ENCODE data around the gene SENP1.

The SENP1 gene

DNA sequence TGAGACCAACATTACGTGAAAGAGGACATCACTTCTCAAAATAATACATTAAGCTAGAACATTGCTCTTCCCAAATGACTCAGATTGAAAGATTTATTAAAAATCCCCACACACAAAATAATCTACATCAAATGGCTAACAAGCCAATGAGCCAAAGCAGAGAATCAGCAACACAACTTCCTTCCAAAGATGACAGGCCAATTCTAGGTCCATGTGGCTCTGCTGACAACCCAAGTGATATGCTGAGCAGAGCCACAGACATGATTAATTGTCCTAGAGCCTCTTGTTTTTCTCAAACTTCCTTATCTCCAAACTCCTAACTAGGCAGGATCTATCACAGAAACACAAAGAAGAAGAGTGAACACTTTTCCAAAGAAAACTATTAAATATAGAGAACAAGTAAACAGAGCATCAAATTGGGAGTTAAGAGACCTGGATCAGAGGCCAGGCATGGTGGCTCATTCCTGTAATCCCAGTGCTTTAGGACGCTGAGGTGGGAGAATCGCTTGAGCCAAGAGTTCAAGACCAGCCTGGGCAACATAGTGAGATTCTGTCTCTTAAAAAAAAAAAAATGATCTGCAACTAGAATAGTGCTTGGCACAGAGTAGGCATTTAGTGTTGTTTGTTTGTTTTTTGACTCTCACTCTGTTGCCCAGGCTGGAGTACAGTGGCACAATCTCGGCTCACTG, 38.5 kb downstream of the SENP1 start:
- no peak for DNase-seq (ENCODE audit: low spot score)

DNA sequence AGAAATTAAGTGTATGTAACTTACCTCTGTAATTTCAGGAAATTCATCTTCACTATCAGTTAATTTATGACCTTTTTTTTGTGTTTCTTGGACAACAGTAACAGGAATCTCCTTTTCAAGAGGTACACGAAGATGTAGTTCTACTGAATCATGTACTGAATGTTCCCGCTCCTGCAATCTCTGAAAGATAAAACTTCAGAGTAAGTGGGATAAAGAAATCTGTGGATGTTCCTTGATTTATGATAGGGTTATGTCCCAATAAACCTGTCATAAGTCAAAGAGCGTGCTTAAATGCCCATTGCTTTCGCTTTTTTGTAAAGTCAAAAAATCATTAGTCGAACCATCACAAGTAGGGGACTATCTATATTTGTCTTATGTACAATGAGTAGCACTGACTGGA, 40.8 kb downstream of the SENP1 start:
- DNase-seq (ENCODE audit: low spot score), result no peak

DNA sequence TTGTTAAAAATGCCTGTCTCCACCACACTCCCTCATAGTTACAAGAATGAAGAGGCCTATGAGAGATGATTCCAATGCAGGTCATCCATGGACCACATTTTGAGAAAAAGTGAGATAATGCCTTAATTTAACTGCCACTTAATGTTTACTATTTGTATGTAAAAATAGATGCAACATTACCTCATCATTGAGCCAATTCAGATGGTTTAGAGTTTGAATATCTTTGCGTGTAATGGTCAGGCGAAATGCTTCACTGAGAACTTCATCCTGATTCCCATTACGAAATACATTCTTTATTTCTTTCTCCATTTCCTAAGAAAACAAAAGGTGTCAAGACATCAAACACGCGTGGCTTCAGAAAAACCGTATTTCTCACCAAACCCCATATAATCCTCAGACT, 42.3 kb downstream of the SENP1 start:
- DNase-seq (ENCODE audit: low spot score), result no peak

DNA sequence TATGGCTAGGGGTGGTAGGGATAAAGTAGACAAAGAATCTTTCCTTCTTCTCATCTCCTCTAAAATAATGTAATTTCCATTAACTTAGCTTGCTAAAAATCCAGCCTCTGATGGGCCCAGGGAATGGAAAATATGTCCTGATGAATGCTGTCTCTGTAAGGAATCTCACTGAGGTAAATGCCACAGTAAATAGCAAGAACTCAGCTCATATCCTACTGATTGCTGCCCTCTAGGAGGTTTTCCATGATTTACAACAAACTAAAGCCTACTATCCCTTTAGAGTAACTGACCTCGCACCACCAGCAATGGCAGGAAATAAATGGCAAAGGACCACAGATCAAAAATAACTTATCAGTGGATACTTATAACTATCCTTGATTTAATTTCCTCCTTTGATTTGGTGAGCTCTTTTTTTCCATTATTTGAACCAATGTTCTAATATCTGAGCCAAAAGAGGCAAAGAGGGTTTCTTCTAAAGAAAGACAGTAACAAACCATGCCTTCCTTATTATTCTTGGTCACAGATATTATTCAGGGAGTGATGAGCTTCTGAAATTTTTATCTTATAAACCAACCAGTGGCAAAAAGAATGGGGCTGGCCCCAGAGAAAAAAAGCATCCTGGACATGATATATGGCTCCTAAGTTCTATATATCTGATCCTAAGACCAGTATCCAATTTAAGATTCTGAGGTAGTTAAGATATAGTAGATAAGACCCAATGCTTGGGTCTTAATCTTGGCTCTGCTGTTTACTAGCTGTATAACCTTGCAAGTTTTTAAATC, 43.8 kb downstream of the SENP1 start:
- DNase-seq (ENCODE audit: low spot score), result peak; percentile 23

DNA sequence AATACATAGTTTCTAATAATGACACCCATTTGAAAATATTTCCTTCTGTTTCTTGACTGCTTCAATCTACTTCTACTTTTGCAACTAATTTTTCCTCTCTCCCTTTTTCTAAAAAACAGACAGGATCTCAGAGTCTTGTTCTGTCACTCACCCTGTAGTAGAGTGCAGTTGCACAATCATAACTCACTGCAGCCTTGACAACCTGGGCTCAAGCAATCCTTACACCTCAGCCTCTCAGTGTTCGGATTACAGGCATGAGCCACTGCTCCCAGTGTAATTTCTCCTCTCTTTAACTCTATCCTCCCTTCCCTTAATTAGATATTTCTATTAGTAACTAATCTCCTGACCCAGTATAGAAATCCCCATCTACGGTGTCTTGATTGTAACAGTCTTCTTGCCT, 45.4 kb downstream of the SENP1 start:
- DNase-seq (ENCODE audit: low spot score), result no peak

DNA sequence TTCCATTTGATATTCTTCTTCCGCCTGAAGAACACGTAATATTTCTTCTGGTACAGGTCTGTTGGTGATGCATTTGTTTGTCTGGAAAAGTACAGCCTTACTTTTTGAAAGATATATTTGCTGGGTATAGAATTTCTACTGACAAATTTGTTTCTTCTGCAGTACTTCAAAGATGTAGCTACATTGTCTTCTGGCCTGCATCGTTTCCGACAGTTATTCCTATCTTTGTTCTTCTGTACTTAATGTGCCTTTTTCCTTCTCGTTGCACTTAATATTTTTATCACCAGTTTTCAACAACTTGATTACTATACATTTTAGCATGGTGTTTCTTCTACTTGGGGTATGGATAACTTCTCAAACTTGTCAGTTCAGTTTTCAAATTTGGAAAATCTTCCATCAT, 47.1 kb downstream of the SENP1 start:
- DNase-seq (ENCODE audit: low spot score), result no peak

DNA sequence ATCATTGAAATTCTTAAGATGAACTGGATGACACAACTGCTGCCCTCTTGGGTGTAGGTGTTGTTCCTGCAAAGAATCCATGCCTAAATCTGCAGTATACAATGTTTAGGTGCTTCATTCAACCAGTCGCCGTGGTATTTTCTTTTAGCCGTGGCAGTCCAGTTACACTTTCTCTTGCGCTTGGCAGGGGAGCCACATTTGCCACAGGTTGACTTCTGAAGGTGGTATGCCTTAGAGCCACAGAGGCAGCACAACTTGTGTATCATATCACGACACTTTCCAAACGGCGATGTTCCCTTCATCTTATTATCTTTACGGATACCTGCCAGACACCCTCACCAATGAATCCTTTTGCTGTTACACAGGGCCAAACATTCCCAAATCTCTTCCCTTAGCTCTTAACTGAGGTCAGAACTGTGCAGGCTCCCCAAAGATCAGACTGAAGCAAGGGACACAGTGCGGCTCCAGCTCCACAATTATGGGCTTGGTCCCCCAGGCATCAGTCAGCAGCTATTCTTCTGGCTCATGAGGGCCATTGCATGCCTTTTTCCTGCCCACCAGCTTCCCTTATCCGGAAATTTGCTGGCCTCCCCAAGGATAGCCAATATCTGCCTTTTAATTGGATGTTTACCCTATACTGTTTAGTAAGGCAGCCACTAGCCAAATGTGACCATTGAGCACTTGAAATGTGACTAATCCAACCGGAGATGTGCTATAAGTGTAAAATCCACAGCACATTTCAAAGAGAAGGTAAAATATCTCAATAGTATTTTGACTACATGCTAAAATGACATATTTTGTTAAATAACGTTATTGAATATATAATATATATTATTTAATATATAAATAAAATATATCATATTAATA, 50.7 kb downstream of the SENP1 start:
- no peak for DNase-seq (ENCODE audit: low spot score)

DNA sequence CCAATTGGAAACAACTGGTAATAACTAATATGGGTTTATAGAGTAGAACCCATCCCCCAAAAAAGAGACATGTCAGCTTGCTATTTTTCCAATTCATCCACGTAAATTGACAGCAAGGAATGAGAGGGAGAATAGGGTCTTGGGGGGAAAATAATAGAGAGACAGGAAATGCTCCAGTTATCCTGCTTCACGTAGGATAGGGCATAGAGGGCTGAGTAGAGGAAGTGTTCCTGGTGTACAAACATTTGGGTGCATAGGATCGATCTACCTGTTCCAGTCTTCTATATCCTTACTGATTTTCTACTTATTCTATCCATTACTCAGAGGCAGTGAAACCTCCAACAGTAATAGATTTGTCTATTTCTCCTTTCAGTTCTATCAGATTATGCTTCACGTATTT, 52.0 kb downstream of the SENP1 start:
- no peak for DNase-seq (ENCODE audit: low spot score)

DNA sequence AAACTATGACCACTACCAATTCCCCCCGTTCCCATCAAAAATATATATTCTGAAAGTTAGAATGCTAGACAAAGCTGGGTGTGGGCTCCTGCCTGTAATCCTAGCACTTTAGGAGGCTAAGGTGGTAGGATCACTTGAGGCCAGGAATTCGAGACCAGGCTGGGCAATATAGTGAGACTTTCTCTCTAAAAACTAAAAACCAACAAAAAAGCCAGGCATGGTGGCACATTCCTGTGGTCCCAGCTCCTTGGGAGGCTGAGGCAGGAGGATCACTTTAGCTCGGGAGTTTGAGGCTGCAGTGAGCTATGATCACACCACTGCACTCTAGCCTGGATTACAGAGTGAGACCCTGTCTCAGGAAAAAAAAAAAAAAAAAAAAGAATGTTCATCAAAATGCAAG, 52.8 kb downstream of the SENP1 start:
- no peak for DNase-seq (ENCODE audit: low spot score)

DNA sequence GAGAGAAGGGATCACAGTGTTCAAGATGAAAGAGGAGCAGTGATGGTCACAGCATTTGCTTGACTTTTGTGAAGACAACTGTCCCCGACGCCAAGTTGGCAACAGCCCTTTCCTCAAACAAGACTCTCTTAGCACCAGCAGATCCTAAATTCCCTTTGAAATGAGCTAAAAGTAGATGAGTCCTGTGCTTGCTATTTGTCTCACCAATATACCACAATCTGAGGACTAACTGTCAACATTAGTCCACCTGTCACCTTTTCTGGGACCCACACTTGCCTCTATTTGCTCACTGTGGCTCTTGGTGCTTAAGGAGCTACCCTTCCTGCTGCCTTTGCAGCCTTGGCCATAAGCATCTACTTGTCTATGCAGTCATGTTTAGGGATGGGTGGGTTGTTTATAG, 54.2 kb downstream of the SENP1 start:
- no peak for DNase-seq (ENCODE audit: low spot score)

DNA sequence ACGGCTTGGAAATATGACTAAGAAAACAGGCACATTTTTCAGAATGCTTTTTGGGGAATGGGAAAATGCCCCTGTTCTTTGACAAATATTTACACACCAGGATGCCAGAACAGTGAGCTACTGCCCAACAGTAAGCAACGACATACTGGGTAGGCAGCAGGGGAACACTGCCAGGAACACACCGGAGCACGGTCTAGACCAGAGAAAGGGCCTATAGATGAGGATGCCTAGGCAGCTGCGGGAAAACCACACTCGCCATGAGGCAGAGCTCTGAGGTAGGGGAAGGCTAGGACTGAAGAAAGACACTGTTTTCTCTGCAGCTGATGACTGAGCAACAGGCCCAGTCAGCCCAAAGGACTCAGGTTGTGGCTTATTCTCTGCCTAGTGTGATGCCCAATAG, 55.7 kb downstream of the SENP1 start:
- no peak for DNase-seq (ENCODE audit: low spot score)

DNA sequence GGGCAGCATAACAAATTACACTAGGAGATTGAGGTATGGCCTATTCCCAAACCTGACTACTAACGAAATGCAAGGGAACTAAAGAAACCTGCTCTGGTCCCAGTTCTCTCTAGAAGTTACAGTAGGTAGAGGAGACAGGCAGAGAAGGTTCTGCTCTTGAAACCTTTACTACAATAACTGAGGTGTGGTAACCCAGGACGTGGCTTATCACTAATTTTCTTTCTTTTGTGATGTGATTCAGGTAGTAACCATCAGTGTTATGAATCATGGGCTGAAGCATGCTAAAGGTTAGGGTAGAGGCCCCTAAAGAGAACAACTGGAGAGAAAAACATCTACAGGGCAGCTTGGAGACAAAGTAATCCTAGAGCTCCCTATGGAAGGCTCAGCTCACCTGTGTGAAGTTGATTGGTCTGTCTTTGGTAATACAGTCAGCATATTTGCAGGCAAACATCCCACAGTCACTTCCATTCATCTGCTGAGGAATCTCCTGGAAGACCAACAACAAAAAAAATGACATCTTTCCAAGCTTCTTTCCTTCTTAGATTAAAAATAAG, 59.8 kb downstream of the SENP1 start:
- no peak for DNase-seq (ENCODE audit: low spot score)

DNA sequence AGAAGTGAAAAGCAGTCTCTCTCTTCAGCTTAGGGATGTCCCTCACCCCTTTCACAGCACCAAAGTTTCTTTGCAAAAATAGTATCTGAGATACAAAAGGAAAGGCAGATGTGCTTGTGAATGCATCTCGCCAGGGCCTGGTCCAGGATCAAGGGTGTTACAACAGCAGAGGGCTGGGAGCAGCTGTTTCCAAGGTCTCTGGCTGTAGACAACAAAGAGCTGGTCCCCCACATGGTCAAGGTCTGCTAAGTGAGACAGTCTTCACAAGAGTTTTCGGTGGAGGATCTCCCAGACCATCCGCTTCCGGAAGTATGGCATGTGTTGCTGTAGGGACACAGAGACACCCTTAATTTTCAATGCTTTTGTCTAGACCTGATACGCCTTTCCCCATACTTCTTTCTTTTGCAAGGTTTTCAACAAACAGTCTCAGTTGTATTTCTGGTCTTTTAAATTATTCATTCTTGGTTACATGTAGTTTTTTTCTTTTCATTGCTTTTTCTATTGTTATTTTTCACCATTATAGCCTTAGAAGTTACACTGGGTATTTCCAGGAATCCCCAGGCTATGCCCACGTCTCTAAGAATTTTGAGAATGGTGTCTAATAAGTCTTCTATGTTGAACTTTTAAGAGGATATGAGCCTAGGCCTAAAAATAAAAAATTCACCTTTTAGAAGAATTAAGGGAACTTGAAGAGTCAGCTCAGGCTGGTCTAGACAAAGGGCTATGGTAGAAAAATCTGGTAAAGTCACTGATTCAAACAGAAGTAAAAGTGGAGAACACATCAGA, 60.6 kb downstream of the SENP1 start:
- no peak for DNase-seq (ENCODE audit: low spot score)

DNA sequence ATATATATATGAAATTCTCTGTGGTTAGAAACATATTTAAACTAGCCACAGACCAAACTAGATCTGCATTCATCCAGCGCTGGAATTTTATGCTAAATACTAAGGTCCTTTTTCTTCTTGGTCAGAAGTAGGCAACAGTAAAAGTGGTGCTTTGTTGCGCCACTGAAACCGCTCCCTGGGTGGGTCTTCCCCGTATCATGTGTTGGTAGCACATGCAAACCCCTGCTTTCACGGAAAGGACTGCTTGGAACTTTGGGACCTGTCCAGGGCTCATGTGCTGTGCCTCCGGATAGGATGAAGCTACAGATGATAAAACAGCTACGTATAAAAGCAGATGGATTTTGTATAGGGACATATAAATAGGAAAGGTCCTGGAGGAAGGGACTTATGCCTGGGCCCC, 61.5 kb downstream of the SENP1 start:
- no peak for DNase-seq (ENCODE audit: low spot score)

DNA sequence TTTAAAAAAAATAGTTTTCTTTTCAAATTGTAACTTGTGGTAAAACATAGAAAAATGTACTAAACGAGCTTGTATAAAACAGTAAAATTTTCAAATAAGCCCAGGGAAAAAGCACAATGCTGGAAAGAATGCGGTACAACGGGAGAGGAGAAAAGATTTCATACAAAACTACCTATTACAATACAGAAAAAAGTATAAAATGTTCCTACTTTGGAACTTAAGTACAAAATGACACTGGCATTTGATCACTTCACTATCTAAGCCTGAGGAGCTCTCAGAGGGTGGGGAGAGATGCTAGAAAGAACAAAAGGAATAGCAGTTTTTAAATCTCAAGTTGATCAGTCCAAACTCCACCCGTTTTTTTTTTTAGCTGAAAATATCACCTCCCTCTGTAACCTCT, 62.1 kb downstream of the SENP1 start:
- no peak for DNase-seq (ENCODE audit: low spot score)

DNA sequence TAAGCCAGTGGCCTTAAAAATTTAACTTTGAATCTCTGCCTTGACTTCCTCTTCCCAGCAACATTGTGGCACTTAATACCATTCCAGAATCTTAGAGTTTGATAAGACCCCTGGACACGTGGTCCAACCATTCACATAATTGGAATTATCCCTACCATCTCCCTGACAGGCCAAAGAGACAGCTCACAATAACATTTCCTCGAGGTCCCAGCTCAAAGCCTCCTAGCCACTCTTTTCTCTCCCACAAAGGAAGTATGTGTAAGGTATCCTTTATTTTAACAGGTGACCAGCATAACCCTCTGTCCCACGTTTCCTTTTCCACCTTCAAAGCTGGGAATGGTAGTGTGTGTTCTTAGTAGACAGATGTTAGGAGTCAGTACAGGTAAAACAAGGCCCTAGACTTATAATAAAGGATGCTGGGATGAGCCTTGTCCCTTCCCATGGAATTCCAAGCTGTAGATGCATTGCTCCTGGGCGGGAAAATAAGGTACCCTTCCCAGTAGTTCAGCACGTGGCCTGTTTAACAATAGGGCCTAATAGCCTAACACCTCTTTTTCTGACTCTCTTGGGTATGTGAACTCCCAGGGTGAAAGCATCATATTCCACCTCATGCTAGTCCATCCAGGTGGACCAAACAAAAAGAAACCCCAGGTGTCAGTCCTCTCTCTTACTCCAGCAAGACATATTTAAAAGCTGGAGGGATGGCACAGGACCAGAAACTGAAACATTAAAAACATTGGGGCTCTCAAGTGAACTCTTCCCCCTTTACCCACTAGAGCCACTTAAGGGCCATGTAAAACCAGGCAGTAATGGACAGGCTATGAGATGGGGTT, 64.1 kb downstream of the SENP1 start:
- DNase-seq (ENCODE audit: low spot score), result no peak

DNA sequence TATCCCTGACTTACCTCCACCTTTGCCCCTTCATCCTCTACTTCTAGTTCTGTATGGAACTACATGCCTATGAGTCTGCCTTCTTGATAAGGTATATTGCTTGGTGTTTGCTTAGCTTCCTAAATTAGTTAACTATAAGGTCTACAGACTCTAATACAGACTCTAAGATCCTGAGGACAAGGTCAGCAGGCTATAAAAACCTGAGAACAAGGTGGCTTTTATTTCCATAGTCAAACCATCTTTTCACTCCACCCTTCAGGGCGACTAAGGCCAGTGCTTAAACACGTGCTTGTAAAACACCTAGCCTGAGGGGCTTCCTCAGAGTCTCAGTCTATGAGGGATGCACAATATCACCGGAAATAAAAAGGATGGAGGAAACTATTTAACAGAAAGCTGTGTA, 65.5 kb downstream of the SENP1 start:
- no peak for DNase-seq (ENCODE audit: low spot score)

DNA sequence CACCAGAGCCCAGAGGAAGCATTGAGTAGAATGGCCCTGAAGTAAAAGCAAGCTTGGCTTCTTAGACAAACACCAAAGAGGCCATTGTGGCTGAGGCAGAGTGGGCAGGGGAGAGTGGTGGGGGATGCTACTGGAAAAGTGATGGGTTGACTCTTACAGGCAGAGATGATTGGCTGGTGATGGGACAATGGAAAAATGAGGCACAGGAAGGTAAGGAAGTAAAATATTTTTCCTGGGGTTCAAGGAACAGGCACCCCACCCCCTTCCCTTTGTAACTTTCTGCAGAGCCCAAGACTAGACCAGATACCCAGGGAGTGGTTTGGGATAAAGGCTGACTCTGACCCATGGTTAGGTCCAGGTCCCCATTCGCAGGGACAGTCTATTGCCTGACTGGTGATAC, 66.7 kb downstream of the SENP1 start:
- no peak for DNase-seq (ENCODE audit: low spot score)

DNA sequence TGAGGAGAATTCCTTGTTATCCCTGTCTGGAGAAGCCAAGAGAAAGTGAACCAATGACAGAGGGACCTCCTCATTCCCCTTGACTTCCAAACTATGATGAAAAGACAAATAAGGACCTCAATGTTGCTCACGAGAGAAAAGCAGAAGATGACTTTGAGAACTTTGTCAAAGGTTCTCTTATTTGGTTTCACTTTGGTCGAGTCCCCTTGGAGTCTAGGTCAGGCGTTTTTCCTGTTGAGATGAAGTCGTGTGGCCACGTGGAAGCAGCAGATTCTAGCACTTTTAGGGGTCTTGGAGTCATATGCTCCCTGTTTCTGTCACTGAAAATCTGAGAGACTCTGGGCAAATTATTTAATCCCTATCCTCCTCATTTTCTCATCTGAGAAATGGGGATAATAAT, 67.8 kb downstream of the SENP1 start:
- DNase-seq (ENCODE audit: low spot score), result no peak

DNA sequence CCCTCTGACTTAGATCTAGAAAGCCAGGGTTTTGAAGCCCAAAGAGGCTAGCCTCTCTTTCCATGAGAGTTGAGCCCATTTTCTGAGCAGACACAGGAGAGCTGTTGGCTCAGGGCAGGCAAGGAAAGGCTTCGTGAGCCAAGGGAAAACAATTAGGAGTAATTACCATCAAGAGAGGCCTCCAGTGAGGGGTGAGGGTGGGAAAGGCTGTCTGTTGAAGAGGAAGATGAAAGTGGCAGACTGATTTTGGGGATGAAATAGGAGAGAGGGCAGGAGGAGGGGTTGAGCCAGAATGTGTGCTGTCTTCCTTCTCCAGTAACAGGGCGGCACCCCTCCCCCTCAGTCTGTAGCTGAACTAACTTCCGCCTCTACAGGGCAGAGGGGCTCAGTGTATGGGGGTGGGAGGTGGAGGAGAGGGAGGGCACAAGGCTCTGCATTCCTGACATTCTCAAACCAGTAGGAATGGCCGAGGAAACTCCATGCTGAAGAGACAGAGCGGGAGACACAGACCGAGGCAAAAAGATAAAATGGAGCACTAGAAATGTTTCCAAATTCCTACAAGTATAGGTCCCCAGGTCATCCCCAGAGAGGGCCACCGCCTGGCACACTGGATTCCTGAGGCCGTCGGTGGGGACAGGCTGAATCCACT, 68.5 kb downstream of the SENP1 start:
- peak; percentile 87 for DNase-seq (ENCODE audit: low spot score)
